ENCODE data around the gene IGFBP3. TPM values are rescaled to one million over a fixed set of nuclear protein-coding genes. Genes with fewer than 3 reads are reported as not detected.

The IGFBP3 gene
- total and polyA plus RNA-seq, 12 donors = 5.4 to 53.1 (median 18.1) TPM

- 33 to 45% (median 38%) methylated on average over 2 to 3 of the region's 3 CpGs for WGBS, 4 donors
- H3K9me3 ChIP-seq (replicated peaks in 1 of 3) = peaks cover 0 to 10% (median 0%) of the 10 kb centered on the region in 3 donors
- TF ChIP-seq POLR2A (IDR thresholded peaks at IDR 0.05) (no peak), CTCF (IDR thresholded peaks at IDR 0.05) (no peak)
- H3K4me3 ChIP-seq = no peak overlapping the region
- H3K27me3 ChIP-seq = no peaks in the 10 kb centered on the region
- no peak for DNase-seq
- intact Hi-C loops (cut with DNase I) = no loop called here
- no peaks in the 10 kb centered on the region for H3K4me1 ChIP-seq (replicated peaks in 1 of 2)
- H3K36me3 ChIP-seq (replicated peaks in 1 of 2) = no peaks in the 10 kb centered on the region
- no peak overlapping the region for H3K27ac ChIP-seq
These were observed 42.5 kb downstream of the IGFBP3 start for GRCh38 chr7:45878457-45879144.

- WGBS, 4 donors = 74 to 93% (median 90%) methylated on average over 2 of the region's 2 CpGs
- no peaks in the 10 kb centered on the region for H3K27me3 ChIP-seq
- H3K36me3 ChIP-seq (replicated peaks in 1 of 2) = no peaks in the 10 kb centered on the region
- H3K4me1 ChIP-seq (replicated peaks in 1 of 2) = no peaks in the 10 kb centered on the region
- intact Hi-C loops (cut with DNase I) = no loop called here
- H3K4me3 ChIP-seq = no peak overlapping the region
- peaks cover 0 to 10% (median 0%) of the 10 kb centered on the region in 3 donors for H3K9me3 ChIP-seq (replicated peaks in 1 of 3)
- no peak for DNase-seq
- no peak overlapping the region for H3K27ac ChIP-seq
- TF ChIP-seq CTCF (IDR thresholded peaks at IDR 0.05) = no peak
- TF ChIP-seq POLR2A (IDR thresholded peaks at IDR 0.05) = no peak
These were observed 44.6 kb downstream of the IGFBP3 start for GRCh38 chr7:45876519-45876918.

- Histone ChIP-seq H3K27me3 (no peaks in the 10 kb centered on the region), H3K27ac (peak overlapping the region in 1 of 5 donors; percentile 22), H3K4me3 (no peak overlapping the region), H3K9me3 (replicated peaks in 1 of 3) (peaks cover 0 to 10% (median 0%) of the 10 kb centered on the region in 3 donors), H3K4me1 (replicated peaks in 1 of 2) (no peaks in the 10 kb centered on the region), H3K36me3 (replicated peaks in 1 of 2) (no peaks in the 10 kb centered on the region)
- intact Hi-C loops (cut with DNase I) = no loop called here
- no peak for TF ChIP-seq CTCF (IDR thresholded peaks at IDR 0.05)
- no peak for TF ChIP-seq POLR2A (IDR thresholded peaks at IDR 0.05)
- WGBS, 4 donors = 87 to 100% (median 94%) methylated on average over 3 to 8 of the region's 8 CpGs
- no peak for DNase-seq
These were observed 46.5 kb downstream of the IGFBP3 start for GRCh38 chr7:45874408-45875131.

GRCh38 chr7:45873355-45873754 lies 47.7 kb downstream of the IGFBP3 start:
- no peaks in the 10 kb centered on the region for H3K4me1 ChIP-seq (replicated peaks in 1 of 2)
- no peaks in the 10 kb centered on the region for H3K36me3 ChIP-seq (replicated peaks in 1 of 2)
- 87 to 91% (median 89%) methylated on average over 6 of the region's 6 CpGs for WGBS, 4 donors
- no peak overlapping the region for H3K27ac ChIP-seq
- H3K9me3 ChIP-seq (replicated peaks in 1 of 3) = no peaks in the 10 kb centered on the region
- H3K4me3 ChIP-seq = no peak overlapping the region
- intact Hi-C loops (cut with DNase I) = no loop called here
- no peaks in the 10 kb centered on the region for H3K27me3 ChIP-seq
- no peak for DNase-seq
- TF ChIP-seq CTCF (IDR thresholded peaks at IDR 0.05) (no peak), POLR2A (IDR thresholded peaks at IDR 0.05) (no peak)
